ENCODE measurements around the gene SMIM12.
"Not testable (repeated sequence)": the region's sequence is repeated elsewhere in the genome, so short reads cannot be mapped to it uniquely, and the experiment has no call there.

SMIM12 gene

DNA sequence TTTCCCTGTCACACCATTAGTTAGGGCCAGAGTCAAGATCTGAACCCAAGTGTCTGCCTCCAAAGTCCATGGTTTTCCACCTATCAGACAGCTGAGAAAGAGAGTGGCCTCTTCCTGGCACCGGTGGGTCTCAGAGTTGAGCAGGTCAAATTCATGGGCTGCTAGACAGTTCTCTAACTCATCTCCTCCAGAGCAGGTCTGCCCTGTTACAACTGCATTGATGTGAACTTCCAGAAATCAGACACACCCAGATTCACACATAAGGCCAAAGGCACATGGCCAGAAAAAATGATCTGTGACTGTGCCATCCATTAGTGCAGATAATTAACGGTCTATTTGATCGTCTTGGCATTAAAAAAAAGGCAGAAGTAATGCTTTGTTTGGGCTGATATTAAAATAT, 17.5 kb downstream of the SMIM12 start:
- no peak for DNase-seq

- DNase-seq, result no peak
These were observed 19.1 kb downstream of the SMIM12 start for GRCh38 chr1:34840426-34840825.

- no peak for DNase-seq
These were observed 19.8 kb downstream of the SMIM12 start for GRCh38 chr1:34839526-34840305.

- no peak for DNase-seq
These were observed 25.8 kb downstream of the SMIM12 start for GRCh38 chr1:34833711-34834110.

DNA sequence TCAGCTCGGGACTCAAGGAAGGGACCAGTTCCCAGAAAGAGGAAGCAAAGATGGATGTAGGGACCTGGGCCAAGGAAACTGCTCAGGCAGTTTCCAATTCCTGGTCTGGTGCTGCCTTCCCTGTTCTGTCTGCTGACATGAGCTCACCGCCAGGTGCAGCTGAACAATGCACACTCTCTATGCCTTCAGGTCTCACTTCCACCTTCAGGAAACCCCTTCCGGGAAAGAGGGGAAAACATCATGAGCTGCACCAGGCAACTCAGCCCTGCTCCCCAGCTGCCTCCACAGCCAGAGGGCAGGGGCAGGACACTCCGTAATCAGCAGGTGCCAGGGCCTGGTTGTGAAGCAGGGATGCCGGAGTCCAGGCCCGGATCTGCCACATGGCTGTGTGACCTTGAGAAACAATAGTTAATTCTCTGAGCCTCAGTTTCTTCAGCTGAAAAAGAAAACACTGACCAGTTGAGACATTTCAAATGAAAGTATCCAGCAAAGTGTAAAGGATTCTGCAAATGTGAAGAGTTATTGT, 27.8 kb downstream of the SMIM12 start:
- no peak for DNase-seq

DNA sequence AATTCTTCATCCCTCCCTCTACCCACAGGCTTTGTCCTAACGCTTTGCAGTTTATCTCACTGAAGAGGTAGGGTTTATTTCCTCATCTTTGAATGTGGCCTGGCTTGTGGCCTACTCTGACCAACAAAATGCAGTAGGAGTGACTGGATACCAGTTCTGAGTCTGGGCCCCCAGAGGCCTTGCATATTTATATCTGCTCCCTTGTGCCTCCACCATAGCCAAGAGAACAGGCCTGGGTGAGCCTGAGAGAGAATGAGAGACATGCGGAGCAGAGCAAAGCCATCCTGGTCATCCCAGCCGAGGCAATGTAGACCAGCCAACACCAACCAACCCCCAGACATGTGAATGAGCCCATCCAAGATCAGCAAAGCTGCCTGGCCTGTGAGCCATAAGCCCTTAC, 30.3 kb downstream of the SMIM12 start:
- DNase-seq, result no peak

- no peak for DNase-seq
These were observed 30.9 kb downstream of the SMIM12 start for GRCh38 chr1:34828611-34829010.

- DNase-seq, result no peak
These were observed 32.1 kb downstream of the SMIM12 start for GRCh38 chr1:34827341-34827941.

DNA sequence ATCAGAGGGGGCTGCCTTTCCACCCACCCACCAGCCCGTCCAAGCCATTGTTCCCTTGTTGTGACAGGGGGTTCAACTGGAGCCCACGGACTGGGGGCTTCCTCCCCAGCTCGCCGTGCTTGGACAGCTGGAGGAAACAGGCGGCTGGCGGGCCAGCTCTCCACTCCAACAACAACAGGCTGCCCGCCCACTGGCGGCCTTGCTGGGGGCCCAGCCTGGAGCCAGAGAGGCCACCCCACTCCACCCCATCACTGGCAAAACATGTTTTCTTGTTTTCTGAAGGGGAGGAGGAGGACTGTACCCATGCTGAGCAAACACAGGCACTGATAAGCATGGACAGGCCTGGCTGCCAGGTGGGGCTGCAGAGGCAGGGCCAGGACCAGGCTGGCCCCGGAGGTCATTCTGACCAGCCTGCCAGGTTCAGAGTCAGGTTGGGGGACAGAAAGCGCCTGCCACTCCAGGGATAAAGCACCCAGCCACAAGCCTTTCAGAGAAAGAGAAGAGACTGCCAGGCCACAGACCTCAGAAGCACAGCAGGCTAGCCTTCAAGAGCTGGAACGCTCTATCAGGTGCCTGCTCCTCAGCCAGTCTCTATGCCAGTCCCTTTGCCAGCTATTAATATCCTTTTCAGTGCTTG, 34.0 kb downstream of the SMIM12 start:
- no peak for DNase-seq

GRCh38 chr1:34824817-34825454, 34.6 kb downstream of the SMIM12 start:
- DNase-seq, result no peak

GRCh38 chr1:34822202-34822601, 37.3 kb downstream of the SMIM12 start:
- no peak for DNase-seq

DNA sequence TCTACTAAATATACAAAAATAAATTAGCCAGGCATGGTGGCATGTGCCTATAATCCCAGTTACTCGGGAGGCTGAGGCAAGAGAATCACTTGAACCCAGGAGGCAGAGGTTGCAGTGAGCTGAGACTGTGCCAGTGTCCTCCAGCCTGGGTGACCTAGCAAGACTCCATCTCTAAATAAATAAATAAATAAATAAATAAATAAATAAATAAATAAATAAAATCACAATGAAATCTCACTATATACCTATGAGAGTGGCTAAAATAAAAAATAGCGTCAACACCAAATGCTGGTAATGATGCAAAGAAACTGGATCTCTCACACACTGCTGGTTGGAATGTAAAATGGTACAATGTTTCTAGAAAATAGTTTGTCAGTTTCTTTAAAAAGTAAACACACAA, 40.7 kb downstream of the SMIM12 start:
- not testable (repeated sequence) for DNase-seq

- DNase-seq, result no peak
These were observed 42.8 kb downstream of the SMIM12 start for GRCh38 chr1:34816778-34817177.

DNA sequence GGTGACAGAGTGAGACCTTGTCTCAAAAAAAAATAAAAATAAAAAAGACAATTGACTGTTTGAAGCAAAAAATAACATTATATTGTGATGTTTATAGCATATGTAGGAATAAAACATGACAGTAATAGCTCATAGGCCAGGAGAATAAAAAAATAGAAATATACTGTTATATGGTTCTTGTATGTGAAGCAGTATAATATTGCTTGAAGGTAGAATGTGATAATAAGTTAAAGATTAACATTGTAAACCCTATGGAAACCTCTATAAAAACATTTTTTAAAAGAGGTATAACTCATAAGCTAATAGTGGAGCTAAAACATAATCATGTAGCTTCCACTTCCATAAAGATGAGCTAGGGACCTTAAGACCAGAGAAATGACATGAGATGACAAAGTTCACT, 43.2 kb downstream of the SMIM12 start:
- no peak for DNase-seq

DNA sequence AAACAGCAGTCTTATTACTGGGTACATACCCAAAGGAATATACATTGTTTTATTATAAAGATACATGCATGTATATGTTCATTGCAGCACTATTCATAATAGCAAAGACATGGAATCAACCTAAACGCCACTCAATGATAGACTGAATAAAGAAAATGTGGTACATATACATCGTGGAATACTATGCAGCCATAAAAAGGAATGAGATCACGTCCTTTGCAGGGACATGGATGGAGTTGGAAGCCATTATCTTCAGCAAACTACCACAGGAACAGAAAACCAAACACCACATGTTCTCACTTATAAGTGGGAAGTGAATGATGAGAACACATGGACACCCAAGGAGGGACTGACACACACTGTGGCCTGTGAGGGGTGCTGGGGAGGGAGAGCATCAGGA, 48.8 kb downstream of the SMIM12 start:
- not testable (repeated sequence) for DNase-seq

DNA sequence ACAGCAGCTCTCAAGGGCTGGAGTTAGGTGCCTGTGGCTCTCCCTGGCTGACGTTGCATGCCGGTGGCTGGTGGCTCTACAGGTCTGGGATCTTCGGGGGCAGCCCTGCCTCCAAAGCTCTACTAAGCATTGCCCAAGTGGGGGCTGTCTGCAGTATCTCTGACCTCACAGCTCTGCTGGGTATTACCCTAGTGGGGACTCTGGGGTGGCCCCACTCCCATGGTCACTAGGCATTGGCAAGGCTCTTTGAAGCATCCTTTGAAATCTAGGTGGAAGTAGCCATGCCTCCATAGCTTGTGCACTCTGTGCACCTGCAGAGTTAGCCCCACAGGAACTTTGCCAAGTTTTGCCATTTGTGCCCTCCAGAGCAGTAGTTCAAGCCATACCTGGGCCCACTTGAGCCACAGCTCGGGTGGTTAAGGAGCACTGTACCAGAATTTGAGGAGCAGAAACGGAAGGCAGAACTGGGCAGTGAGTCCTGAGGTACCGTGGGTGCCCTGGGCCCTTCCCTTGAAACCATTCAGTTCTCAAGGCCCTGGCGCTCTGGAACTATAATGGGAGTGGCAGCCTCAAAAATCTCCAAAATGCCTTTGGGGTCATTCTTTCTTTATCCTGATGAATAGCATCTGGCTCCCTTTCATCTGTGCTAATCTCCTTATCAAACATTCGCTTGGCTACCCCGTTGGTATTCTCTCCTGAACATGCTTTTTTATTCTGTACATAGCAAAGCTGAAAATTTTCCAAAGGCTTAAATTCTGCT, 51.3 kb downstream of the SMIM12 start:
- DNase-seq, result no peak

DNA sequence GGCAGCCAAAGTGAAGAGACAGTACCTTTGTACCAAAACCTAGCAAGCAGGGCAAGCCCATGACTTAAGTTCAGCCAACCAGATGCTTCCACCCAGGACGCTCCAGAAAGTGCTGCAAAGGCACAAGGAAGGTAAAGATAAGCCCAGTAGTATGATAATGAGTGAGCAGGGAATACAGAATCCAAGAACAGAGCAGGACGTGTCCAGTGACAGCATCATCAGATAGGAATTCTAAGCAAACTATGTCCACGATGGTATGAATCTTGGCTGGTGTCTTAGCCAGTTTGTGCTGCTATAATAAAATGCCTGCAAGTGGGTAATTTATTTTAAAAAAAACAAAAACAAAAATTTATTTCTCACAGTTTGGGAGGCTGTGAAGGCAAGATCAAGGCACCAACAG, 53.2 kb downstream of the SMIM12 start:
- DNase-seq, result no peak

DNA sequence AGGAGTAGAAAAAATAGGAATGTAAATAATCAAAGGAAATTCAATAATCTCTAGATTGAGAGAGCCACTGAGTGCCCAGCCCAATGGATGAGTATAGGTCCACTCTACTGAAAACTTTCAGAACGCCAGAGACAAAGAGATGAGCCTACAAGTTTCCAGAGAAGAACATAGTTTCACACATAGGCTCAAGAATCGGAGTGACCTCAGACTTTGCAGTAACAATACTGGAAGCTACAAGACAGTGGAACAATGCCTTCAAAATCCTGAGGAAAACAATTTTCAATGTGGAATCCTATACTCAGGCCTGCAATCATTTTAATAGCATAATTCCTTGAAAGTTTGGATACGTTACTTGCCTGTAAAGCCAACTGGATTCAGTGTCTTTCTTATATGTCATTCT, 55.8 kb downstream of the SMIM12 start:
- DNase-seq, result no peak
